HG03097 (cell line): ENCODE measurements around the gene ATP2B2.
"Not testable (repeated sequence)": the region's sequence is repeated elsewhere in the genome, so short reads cannot be mapped to it uniquely, and the experiment has no call there.

ENCODE experiments used
- ATAC-seq: cut with Tn5 transposase; IDR thresholded peaks from one replicate; pipeline ENCODE4 v1.9.1; 2021; ENCODE audit not compliant: unreplicated experiment, low FRiP score

The ATP2B2 gene

GRCh38 chr3:10390641-10391373 lies 114.6 kb downstream of the ATP2B2 start:
- ATAC-seq, result no peak

DNA sequence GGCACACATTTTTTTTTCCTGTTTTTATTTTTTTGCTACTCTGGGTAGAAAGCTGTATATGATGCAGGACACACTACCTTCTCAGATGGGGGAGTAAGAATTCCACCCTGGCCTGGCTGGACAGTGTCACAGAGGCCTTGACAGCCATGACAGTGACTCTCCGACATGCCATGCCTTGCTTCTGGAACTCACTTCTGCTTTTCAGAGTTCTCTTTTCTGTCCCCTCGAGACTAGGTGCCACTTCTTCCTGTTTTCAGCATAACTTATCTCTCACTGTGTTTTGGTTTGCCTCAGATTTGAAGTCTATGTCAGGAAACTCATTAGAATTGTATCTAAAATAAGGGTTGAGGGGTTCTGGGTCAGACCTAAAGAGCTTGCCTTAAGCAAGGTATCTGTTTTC lies 115.4 kb downstream of the ATP2B2 start:
- no peak for ATAC-seq

DNA sequence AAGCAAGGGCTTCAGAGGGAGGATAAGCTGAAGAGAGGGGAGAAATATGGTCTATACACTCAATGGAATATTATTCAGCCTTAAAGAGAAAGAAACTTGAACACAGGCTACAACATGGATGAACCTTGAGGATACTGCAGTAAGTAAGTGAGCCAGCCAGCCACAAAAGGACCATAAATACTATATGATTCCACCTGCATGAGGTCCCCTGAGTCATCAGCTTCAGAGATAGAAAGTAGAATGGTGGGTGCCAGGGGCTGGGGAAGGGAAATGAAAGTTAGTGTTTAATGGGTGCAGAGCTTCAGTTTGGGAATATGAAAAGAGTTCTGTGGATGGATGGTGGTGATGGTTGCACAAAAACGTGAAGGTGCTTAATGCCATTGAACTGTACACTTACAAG lies 116.0 kb downstream of the ATP2B2 start:
- ATAC-seq, result no peak

DNA sequence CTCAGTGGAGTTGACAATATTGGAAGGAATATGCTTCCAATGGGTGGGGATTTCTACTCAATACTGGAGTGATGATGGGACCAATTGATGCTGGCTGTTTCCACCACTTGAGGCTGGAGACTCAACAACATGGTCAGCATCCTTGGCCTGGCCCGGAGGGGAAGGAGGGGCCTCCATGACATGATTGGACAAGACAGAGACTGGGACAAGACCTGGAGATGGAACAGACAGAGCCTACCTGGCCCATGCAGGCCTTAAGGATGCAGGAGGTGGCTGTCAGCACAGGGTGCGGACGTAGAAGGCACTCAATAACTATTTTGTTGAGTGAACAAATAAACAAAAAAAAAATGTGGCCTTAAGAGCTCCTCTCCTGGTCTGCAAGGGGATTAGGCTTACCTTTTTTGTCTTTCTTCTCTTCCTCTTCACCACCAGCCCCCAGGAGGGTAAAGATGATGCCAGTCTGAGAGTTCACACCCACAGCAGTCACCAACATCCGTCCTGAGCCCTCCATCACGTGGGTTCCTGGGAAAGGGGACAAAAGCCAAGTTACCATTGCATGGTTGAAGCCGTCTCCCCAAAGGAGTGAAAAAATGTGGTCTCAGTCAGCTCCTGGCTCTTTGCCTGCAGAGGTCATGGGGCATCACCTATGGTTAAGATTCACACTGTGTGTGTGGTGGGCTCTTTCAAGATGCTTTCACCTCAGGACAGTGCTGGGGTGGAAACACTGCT lies 117.3 kb downstream of the ATP2B2 start:
- no peak for ATAC-seq

- no peak for ATAC-seq
These were observed 119.3 kb downstream of the ATP2B2 start for GRCh38 chr3:10386121-10386520.

GRCh38 chr3:10384541-10385360 lies 120.6 kb downstream of the ATP2B2 start:
- ATAC-seq, result no peak

DNA sequence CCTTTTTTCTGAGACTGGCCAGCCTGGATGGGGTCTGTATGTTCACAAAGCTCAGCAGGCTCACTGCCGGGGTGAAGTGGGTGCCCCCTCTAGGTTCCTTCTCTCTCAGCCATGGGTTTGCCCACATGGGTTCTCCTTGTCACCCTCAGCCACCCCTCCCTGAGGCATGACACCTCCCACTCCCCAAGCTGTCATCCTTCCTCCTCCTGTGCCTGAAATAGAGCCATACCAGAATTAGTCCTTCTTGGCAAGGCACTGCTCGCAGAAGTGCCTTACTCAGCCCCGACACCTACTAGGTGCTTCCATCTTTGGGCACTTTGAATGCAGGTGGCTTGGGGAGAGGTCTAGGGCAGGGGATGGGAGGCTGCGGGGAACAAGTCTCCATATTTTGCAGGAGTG lies 121.5 kb downstream of the ATP2B2 start:
- ATAC-seq, result no peak

GRCh38 chr3:10382892-10383849 lies 122.2 kb downstream of the ATP2B2 start:
- no peak for ATAC-seq

DNA sequence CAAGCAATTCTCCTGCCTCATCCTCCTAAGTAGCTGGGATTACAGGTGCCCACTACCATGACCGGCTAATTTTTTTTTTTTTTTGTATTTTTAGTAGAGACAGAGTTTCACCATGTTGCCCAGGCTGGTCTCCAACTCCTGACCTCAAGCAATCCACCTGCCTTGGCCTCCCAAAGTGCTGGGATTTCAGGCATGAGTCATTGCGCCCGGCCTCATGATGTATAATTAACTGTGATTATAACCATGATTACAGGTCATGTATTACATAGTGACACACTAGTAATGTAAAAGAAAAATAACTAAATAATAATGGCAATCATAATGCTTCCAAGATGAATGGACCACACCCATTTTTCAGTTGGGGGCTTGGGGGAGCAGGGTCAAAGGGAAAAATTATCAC lies 122.9 kb downstream of the ATP2B2 start:
- not testable (repeated sequence) for ATAC-seq

GRCh38 chr3:10381336-10381735 lies 124.0 kb downstream of the ATP2B2 start:
- no peak for ATAC-seq

- no peak for ATAC-seq
These were observed 124.5 kb downstream of the ATP2B2 start for GRCh38 chr3:10380906-10381305.

DNA sequence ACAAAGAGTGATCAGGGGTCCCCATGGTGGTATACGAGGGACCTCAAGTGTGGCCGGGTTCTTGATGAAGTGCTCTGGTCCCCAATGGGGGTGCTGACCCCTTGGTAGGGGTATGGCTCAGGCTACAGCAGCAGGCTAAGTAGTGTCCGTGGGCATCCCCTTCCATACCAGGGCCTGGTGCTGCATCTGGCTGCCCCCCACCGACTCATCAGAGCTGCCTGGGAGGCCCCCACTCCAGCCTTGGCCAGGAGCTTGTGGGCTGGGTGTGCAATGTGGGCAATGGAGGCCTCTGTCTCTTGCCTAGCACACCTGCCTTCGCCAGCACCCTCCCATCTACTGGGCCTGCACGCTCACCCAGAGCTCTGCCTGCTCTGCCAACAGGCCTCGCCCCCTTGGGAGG lies 125.4 kb downstream of the ATP2B2 start:
- ATAC-seq, result no peak

DNA sequence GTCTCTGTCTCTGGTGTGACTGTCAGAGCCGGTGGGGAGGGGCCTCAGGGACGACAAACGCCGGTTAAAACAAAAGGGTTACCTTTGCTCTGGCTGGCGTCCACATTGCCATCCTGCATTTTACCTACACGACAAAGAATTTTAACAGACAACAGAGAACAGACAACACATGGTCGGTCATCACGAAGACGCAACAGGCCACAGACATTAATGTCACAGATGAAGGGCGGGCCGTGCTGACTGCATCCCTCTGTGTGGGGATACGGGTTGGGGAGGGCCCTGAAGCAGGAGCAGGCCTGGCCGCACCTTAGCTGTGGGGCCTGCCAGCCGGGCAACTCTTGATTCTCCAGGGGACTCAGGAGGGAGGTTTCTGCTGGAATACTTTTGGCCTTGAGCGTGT lies 126.2 kb downstream of the ATP2B2 start:
- no peak for ATAC-seq

DNA sequence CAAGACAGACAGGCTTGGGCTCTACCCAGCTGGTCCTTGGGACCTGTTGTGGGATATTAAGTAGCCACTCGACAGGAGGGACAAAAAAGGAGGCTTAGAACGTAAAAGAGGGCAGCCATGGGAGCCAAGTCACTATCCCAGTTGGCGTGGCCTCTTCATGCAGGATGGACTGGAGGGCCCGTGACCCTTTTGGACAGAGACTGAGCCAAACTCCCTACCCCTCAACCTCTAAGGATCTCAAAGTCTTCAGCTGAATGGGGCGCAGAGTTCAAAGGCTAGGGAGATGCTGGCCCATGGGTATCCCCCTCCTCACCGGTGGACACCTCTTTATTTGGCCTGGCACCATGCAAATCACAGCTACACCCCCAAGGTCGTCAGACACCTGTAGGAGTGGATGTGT lies 126.6 kb downstream of the ATP2B2 start:
- ATAC-seq, result no peak

- no peak for ATAC-seq
These were observed 127.1 kb downstream of the ATP2B2 start for GRCh38 chr3:10378246-10378645.

GRCh38 chr3:10377148-10377725 lies 128.1 kb downstream of the ATP2B2 start:
- no peak for ATAC-seq

GRCh38 chr3:10376353-10376752 lies 129.0 kb downstream of the ATP2B2 start:
- no peak for ATAC-seq

GRCh38 chr3:10375296-10376053 lies 129.9 kb downstream of the ATP2B2 start:
- no peak for ATAC-seq

DNA sequence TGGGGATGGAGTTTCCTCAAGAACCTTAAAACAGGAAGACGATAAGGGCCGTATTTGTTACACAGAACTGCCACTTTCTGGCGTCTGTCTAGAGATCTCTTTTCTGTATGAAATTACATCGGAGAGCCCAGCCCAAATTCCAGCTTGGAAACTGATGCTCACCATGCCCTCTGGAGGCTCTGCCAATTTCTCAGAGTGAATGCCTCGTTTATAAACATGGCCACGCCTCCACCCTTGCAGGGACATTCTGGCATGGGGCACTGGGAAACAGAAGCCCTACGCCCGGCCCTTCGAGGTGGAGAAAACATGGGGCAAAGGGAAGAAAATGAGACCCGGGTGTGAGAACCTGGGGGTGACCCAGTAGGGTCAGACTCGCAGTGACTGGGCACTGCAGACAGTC lies 131.1 kb downstream of the ATP2B2 start:
- no peak for ATAC-seq
